GM12874 (cell line): ENCODE measurements around the gene ZFAND3.

Experiments
- TF ChIP-seq, protein P1 (sequence below): IDR thresholded peaks from 2 replicates; pipeline ENCODE4 v1.5.1; 2011; ENCODE audit warnings: low read depth, mild to moderate bottlenecking, control low read depth, low read length, moderate library complexity; ENCODE audit not compliant: insufficient read depth

Gene ZFAND3

DNA sequence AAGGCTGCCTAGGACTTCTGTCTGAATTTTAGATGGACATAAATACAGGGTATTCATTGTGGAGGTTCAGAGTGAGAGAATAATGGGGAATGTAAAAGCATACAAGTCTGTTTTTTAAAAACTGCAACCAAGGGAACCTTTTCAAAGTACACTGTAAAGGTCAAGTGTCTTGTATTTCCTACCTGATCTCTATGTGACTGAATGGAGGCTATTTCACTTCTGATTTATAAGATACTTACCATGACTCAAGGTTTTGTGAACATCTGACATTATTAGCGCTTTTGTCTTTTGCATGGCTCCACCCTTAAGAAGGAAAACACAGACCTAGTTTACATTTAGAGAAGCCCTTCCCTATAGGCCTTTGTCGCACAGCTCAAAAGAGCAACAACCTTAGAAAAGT is 126.5 kb downstream of the ZFAND3 start:
- TF ChIP-seq, protein P1, sequence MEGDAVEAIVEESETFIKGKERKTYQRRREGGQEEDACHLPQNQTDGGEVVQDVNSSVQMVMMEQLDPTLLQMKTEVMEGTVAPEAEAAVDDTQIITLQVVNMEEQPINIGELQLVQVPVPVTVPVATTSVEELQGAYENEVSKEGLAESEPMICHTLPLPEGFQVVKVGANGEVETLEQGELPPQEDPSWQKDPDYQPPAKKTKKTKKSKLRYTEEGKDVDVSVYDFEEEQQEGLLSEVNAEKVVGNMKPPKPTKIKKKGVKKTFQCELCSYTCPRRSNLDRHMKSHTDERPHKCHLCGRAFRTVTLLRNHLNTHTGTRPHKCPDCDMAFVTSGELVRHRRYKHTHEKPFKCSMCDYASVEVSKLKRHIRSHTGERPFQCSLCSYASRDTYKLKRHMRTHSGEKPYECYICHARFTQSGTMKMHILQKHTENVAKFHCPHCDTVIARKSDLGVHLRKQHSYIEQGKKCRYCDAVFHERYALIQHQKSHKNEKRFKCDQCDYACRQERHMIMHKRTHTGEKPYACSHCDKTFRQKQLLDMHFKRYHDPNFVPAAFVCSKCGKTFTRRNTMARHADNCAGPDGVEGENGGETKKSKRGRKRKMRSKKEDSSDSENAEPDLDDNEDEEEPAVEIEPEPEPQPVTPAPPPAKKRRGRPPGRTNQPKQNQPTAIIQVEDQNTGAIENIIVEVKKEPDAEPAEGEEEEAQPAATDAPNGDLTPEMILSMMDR = no peak

DNA sequence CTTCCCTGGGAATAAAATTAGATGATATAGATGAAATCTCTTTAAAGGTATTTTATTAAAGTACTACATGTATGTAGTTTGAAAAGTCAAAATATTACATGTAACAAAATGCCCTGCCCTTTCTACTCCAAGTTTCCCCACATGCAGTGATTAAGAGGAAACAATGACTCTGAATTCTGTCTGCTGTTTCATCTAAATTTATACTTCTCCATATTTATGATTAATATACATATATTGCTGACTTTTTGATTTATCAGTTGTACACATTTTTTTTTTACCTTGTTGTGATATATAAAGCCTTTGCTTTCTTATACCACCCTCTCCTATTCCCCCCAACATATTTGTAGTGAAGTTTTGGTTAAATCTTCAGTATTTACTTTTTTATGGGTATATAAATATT is 127.9 kb downstream of the ZFAND3 start:
- TF ChIP-seq, protein P1 = no peak

DNA sequence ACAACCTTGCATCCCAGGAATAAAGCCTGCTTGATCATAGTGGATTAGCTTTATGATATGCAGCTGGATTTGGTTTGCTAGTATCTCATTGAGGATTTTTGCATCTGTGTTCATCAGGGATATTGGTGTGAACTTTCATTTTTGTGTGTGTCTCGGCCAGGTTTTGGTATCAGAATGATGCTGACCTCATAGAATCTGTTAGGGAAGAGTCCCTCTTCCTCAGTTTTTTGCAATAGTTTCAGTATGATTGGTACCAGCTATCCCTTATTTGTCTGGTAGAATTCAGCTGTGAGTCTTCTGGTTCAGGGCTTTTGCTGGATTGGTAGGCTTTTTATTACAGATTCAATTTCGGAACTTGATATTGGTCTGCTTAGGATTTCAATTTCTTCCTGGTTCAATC is 132.5 kb downstream of the ZFAND3 start:
- TF ChIP-seq, protein P1 = no peak

DNA sequence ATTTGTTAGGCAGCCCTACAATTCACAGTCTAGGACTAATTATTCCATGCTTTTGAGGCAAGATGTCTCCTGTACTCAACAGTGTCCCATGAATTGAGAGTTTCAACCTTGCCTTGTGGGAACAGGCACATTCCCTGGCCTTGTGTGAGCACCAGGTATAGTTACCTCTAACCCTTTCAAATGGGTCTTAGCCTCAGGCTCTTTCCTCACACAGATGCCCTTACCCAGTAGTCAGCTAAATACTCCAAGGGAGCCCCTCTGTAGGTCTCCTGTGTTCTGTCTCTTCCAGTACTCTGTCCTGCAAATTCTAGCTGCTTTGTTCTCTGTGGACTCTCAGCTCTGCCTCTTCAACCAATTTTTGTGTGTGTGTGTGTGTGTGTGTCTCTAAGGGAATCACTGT is 135.3 kb downstream of the ZFAND3 start:
- TF ChIP-seq, protein P1 = no peak

DNA sequence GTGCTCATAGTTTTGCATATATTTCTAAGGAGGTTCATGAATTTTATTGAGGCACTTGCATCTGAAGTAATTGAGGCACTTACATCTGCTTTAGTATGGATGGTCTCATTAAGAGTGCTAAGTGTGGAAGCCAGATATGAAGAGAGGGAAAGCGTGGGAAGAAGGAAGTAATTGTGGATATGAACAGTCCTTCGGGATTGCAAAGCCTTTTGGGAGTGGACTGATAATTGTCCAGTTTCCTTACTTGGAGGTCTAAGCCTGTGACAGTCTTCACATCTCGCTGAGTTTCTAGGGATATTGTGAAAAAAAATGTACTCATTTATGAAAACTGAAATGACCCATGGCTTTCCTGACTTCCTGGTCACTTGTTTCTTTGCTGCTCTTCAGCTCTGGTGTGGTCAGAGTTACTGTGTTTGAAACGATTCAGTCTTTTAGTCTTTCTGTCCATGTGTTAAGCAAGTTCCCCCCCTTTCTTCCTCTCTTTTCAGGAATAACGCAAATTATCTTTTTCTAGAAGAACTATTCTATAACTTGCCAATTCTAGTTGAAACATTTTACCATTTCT is 137.3 kb downstream of the ZFAND3 start:
- TF ChIP-seq, protein P1 = no peak

DNA sequence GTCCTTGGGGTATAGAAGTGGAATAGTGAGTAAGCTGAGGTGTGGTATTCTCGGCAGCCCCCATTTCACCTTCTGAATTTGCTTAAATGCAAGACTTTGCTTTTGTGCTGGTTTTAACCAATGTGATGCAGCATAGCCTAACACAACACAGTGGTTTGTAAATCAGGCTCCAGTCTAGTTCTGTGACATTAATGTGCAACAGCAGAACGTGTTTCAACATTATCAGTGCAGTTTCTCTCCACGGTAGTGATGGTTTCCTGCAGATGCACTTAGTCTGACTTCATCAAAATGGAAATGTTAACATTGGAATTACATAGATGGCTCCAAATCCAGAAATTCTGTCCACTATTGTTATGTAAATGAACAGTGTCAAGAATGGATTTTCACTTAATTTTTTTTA is 139.5 kb downstream of the ZFAND3 start:
- TF ChIP-seq, protein P1 = no peak

DNA sequence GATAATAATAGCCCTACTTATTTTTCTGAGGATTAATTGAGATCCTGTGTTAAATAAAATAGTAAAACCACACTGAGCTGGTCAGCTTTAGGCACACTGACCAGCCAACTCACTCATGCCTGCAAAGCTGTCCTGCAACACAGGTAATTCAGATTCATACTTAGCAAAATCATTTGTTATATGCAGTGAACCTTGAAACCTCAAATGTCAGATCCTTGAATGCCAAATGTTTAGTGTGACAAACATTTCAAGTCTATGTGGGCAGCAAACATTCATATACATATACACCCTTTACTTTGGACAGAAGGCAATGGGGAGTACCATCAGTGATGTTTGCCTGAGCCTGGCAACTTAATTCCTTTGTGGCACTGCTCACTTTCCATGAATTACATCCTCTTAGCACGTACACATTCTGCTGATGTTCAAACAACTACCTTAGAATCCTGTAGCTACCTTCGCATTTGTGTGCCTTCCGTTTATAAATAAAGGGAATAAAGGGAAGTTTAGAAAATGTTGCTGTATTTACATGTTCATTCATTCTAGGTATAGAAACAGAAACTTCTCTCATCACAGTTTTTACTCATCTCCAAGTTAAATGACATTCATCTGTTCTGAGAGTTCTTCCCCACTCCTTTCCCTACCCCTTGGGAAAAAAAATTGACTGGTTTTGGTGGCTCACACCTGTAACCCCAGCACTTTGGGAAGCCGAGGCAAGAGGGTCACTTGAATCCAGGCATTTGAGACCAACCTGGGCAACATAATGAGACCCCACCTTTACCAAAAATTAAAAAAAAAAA is 140.8 kb downstream of the ZFAND3 start:
- TF ChIP-seq, protein P1 = no peak
